Germinal center (tissue), 1 donor: ENCODE measurements around the gene VTN.

ENCODE experiments used
- DNase-seq: peaks from one replicate; pipeline ENCODE4 v3.0.0; 2012; ENCODE audit warnings: mixed read lengths, low spot score

VTN gene

GRCh38 chr17:28368915-28369683, 1.0 kb downstream of the VTN start:
- DNase-seq = no peak

DNA sequence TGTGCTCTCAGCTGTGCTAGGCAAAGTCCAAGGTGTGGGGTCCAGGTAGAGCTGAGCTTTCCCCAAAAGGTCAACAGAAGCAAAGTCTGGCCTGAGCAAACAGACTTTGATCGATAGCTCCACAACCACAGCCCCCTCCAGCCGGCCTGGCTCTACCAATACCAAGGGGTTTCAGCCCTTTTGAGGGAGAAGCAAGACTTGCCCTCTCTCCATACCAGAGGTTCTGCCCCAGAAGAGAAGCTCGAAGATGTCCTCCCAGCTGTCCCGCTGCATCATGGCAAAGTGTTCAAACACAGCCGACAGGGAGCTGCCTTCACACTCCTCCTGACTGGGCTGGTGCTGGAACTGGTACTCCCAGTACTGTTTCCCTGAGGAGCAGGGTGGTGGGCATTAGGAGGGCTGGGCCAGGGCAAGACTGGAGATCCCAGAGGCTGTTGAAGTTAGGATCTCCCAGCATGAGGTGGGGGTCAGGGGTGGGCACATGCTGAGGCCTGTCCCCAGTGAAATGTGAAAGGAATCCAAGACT, 1.7 kb downstream of the VTN start:
- DNase-seq = no peak

DNA sequence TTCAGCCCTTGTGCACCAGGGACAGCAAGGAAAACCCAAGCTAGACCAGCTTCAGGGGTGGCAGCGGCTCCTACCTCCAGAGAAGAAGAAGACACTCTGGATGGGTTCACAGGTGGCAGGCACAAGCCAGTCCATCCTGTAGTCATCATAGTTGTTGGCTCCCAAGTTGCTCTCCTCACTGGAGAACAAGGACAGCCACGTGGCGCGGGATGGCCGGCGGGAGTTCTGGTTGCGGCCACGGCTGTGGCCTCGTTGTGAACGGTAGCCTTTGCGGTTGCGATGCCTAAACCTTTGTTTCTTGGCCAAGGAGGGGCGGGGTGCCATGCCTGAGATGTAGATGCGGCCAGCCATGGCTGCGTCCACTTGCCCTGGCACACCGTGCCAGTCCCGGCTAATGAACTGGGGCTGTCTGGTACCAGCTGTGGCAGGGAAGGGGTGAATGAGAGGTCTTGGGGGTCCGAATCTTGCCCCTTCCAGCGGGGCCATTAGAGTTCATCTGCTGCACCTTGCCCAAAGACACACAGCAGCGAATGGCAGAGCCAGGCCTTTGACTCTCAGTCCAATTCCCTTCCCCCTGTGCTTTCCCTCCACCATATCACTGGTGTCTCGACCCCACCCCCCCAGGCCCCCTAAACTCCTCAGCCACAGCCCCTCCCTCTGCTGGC, 2.3 kb downstream of the VTN start:
- no peak for DNase-seq

DNA sequence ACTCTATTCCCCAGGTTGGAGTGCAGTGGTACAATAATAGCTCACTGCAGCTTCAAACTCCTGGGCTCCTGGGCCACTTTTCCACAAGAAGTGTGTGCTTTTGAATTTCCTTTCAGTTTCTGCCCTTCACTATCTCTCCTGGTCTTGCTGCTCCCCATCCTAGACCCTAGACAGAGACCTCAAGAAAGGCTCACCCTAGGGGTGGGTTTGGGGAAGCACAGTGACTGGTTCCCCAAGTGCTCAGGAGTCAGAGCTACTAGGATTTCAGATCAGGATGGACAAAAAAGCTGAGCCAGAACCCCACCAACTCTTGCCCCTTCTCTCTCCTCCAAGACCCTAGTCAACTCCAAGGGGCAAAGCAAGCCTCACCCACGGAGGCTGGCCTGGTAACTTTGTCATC, 3.5 kb downstream of the VTN start:
- no peak for DNase-seq

DNA sequence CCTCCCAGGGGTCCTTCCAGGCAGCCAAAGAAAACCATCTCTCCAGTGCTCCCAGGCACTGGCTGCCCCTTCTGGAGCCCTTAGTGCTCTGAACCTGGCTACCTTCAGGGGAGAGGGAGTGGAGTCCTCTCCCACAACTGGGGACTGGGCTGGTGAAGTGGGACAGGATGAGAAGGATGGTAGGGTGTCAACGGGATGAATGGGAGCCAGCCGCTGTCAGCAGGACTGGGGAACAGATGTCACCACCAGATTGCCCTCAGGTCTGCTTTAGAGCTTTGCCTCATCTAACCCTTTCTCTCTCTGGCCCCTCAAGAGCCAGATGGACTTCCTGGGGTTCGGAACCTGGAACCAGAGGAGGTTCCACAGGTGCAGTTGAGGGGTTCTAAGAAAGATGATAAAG, 4.6 kb downstream of the VTN start:
- no peak for DNase-seq

DNA sequence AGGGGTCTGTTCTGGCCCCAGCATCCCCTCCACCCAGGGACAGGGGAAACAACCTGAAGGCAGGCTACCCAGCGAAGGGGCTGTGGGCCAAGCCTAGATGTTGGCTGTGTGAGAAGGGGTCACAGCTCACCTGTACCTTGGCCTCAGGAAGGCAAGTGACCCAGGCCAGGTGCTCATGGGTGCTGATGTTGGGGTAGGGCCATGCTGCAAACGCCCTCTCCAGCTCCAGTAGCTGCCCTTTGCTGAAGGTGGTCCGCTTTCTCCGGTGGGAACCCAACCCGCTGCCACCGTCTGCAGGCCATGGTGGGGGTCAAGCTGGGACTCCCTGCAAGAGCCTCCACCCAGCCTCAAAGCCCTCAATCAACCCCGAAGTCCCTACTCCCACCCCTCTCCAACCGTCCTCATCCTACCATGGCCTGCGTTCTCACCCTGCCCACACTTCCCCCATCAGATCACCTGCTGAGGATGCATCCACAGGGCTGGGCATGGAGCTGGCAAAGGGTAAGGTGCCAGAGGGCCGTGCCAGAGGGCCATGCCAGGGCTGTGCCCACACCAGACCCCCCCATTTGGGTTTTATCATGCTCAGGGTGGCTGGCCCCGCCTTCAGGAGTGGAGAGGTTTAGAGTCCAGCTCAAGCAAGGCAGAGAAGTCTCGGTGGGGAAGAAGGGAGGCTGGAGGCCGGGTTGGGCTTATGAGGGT, 5.3 kb downstream of the VTN start, which contains the start of gene SEBOX:
Gene SEBOX, minus strand, starts transcription at position 535 of the 699 bp plus-strand sequence. Its CDS starts 48 bp downstream, at position 487.
- no peak for DNase-seq

DNA sequence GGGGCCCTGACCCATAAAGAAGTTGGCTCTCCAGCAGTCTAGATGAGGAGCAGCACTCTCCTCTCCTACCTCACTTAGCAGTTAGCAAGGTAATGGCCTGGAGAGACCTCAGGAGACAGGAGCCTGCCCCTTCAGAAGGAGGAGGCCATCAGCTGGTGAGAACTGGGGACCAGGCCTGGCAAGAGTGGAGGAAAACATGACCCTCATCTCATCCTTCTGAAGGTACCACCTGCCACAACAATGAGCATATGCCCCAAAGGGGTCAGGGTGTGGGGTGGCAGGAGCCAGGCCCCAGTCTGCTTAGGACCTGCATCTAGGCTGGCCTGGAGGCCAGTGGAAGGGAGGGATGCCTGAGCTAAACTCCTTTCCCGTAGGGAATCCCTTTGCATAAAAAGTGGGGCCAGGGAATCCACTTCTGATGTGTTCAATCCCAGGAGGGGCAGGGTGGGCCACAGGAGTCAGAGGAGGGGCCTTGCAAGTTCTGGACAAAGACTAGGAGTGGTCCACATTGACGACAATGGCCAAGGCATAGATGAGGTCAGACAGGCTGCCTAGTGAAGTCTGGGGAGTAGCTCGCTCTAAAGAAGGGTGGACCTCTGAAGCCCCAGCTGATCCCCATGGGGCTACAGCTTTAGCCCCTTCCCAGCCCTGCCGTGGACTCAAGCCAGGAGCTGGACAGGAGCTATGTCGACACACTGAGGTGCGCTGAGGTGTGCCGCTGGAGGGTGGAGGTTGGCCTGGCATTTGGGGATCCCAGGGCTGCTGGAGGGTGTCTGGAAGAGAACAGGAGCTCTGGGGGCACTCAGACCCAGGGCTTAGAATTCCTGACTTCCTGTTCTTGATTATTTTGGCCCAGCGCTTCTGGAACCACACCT, 6.1 kb downstream of the VTN start:
- DNase-seq = no peak

DNA sequence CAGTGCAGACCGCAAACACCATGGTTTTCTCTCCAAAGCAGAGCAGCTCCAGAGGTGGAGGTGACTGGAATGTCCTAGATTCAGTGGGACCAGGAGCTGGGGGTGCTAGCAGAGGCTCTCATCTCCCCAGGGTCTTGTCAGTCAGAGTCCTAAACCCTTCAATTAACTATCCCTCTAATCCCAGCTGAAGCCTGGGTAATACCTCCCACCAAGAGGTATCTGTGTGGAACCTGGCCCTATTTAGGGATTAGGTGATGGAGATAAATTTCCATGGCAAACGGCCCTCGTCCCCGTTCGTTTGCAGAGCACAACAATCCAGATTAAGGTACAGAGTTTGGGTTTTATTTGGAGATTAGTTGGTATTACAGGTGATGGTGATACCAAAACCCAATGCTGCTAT, 6.9 kb downstream of the VTN start:
- DNase-seq = no peak

GRCh38 chr17:28357901-28358197, 12.3 kb downstream of the VTN start:
- no peak for DNase-seq

DNA sequence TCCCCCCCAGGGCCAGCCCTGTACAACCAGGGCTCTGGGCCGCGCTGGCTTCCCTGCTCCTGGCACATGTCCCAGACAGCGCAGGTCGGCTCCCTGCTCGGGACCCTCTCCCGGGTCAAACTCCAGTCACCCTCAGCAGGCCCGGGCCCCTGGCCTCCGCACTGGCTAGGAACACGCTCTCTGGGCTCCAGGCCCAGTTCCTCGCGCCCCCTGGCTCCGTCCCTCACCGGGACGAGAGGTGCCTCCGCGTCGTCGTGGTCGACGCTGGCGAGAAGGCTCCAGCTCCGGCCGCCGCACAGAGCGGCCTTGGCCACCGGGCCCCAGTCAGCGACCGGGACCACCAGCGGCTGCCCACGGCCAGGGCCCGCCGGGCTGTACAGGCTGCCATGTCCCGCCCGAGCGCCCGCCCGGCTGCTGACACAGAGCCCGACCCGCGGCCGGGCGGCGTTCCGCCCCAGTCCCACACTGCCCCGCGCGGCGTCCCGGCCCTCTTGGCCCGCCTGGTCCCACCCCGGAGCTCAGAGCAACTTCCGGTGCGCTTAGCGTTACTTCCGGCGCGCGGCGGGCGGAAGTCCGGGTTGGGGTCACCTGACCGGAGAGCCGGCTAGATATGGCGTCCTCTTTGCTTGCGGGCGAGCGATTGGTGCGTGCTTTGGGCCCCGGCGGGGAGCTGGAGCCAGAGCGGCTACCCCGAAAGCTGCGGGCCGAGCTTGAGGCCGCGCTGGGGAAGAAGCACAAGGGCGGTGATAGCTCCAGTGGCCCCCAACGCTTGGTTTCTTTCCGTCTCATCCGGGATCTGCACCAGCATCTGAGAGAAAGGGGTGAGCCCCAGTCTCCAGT, 12.8 kb downstream of the VTN start, which contains the start of gene POLDIP2:
Gene POLDIP2, minus strand, starts transcription at position 467 of the 840 bp plus-strand sequence. Its CDS starts 79 bp downstream, at position 388.
- peak; percentile 94 for DNase-seq

DNA sequence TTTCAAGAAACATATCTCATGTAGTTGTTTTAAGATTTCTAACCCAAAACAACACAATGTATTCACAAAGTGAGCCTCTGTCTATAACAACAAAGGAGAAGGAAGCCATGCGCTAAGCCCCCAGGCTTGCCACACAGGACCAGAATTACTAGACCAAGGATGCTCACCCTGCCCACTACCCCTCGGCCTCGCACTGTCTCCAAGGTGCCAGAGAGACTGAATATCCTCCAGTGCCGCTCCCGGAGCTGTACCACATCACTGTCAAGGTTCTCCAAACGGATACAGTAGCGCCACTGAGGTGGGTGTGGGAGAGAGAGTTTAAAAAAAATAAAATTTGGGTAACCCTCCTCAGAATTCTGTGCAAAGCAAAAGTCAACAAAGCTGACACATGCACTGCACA, 19.8 kb downstream of the VTN start:
- no peak for DNase-seq

- no peak for DNase-seq
These were observed 21.1 kb downstream of the VTN start for GRCh38 chr17:28348979-28349378.

DNA sequence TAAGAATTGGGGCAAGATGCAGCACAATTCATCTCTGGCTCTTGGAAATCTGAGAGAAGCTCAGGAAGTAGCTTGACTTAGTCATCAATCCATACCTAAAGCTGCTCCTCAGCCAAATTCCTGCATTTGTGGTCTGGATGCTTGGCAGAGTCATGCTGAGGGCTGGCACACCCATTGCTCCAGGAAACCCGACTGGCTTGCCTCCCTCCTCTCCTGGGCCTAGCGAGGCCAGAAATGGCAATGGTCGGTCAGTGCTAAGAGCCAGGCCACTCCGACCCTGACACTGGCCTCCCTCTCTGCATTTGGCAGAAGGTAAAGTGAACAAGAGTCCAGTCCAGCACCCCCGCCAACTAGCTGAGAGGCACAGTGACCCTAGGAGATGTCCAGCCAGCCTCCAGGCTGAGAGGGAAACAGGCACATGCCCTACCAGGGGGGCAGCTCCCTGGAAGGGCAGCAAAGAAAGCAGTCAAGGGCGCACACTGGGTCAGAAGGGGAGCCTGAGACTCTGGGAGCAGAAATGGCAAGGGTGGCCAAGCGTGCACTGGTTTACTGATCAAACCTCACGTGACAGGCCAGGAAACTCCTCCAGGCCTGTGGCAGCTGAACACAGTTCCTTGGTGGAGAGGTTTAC, 22.7 kb downstream of the VTN start:
- no peak for DNase-seq

DNA sequence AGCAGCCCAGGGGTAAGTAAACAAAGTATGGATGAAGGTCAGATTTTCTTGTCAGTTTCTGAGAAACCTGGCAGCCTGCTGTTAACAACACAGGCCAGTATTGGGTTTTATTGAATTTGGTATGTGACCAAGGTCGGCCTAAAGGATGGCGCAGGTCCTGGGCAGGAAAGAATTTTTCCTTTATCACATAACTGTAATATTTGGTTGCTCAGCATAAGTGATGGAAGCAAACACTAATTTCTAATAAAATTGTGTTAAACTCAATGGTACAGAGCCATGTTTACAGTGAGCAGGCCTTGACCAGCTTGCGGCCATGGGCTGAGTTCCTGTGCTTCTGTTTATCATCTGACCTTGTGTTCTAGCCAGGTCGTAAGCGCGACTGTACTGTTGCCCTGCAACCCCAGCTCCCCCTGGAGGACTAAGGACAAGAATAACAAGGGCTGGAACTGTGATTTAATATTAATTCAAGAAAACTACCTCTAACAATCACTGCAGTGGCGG, 23.3 kb downstream of the VTN start:
- no peak for DNase-seq

DNA sequence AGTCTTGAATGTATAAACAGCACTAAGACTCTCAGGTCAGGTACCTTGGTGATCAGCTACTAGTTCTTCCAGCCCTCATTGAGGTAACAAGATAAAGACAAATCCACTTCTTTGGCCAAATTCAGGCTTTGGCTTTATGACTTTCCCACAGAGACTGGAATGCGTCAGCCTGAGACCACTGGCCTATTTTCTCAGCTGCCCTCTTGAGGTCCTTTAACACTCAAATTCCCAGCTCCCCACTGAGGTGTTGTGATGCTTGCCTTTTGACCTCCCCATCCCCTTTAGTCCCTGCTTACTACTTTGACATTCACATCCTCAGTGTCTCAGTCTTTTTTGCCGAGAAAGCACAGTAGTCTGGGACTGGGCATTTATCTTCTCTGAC, 23.9 kb downstream of the VTN start:
- DNase-seq = no peak

GRCh38 chr17:28345419-28346198, 24.5 kb downstream of the VTN start:
- no peak for DNase-seq

DNA sequence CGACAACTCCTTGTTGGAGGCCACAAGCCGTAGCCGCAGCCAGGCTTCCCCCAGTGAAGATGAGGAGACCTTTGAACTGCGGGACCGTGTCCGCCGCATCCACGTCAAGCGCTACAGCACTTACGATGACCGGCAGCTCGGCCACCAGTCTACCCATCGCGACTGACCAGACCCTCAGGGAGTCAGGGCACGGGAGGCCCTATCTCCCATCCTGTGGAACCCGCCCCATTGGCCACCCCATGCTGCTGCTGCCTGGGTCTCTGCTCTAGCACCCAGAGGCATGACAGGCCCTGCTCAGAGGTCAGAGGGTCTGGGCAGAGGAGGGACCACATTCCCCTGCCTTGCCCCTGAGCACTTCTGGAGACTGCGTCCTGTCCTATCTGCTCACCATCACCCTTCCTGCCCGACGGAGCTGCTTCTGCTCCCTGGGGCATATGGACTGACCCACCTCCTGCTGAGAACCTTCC, 25.6 kb downstream of the VTN start:
- no peak for DNase-seq

- DNase-seq = no peak
These were observed 26.1 kb downstream of the VTN start for GRCh38 chr17:28344011-28344410.

- no peak for DNase-seq
These were observed 26.6 kb downstream of the VTN start for GRCh38 chr17:28343491-28343932.
